Activated T-helper 1 cell treated with anti-CD3 and anti-CD28 coated beads, Interleukin-2, amount 50 U/mL, for 16 hours (primary cell): Measurements from ENCODE around the gene PHC2.

Experiments
- DNase-seq, 2 donors: peaks; one replicate each; pipeline ENCODE4 v3.0.0-alpha.2; 2020; ENCODE audit warnings: low read depth in 1 of 2, low spot score in 1 of 2

PHC2 gene

GRCh38 chr1:33370827-33371226 lies 60.1 kb downstream of the PHC2 start:
- no peak for DNase-seq

DNA sequence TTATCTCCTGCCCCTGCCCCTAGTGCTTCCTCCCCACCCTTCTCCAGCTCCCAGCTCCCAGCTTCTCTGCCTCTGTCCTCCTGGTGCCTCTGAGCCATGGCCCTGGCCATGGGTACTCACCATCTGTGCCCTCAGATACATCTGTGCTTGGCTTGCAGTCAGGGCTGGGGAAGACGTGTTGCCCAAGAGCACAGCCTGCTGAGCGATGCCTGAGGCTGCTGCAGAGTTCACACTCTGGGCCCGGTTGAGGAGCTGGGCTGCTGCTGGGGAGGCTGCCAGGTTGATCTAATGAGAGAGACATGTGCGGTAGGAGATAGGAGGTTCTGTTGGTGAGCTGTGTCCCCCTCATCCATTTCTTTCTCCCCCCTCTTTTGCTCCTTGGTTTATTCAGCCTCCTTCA lies 60.6 kb downstream of the PHC2 start:
- no peak for DNase-seq

- no peak for DNase-seq
These were observed 61.1 kb downstream of the PHC2 start for GRCh38 chr1:33369764-33370163.

GRCh38 chr1:33369081-33369480 lies 61.8 kb downstream of the PHC2 start:
- DNase-seq: no peak

DNA sequence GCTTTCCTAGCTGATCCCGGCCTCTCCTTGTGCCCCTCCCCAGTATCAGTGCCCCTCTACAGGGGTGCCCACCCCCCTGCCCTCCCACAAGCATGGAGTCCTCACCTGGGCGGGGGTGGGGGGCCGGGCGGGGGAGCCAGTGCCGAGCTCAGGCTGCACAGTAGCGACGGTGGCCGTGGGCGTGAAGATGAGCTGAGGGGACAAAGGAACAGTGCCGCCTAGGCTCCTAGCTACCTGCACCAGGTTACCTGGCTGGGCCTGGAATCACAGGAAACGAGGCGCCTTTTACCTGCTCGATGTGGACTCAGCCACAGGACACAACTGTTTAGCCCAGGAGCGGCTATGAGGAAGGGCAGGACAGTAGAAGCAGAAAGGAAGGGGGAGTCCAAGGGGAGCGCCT lies 62.5 kb downstream of the PHC2 start:
- DNase-seq: no peak

DNA sequence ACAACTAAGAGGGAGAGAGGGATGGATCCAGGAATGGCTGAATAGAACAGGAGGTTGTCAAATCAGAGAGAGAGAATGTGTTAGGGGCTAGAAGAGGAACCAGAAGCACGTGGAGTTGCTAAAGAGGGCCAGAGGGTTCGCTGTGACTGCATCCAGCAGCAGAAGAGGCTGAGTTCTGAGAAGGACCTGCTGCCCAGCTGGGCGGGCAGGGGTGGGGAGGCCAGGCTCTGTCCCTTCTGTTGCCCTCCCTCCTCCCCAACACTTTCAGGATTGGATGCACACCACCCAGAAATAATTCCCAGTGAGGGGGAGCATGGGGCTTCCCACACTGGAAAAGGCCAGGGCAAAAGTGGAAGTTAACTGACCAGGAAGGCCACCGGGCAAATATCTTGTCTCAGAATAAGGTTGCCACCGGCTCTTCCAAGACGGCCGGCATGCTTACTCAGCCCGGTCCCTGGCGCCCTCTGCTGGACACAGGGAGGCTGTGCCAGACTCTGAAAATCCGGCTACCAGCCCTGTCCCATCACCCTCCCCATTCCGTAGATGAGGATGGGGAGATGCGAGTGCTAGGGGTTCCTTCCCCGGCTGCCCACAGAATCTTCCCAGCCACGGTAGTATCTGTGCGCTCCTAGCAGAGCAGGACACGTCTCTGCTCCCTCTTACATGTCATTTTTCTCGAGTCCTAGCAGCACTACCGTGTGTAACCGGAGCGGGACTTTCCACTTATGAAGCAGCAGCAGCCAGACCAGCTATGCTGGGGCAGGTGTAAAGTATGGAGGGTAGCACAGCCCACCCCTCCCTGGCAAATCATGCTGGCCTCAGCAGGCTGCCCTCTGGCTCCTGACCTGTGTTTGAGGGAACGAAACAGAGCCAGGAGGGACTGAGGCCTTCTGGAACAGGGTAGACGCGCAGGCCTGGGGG lies 63.1 kb downstream of the PHC2 start:
- DNase-seq: peak; percentile 74 to 79

DNA sequence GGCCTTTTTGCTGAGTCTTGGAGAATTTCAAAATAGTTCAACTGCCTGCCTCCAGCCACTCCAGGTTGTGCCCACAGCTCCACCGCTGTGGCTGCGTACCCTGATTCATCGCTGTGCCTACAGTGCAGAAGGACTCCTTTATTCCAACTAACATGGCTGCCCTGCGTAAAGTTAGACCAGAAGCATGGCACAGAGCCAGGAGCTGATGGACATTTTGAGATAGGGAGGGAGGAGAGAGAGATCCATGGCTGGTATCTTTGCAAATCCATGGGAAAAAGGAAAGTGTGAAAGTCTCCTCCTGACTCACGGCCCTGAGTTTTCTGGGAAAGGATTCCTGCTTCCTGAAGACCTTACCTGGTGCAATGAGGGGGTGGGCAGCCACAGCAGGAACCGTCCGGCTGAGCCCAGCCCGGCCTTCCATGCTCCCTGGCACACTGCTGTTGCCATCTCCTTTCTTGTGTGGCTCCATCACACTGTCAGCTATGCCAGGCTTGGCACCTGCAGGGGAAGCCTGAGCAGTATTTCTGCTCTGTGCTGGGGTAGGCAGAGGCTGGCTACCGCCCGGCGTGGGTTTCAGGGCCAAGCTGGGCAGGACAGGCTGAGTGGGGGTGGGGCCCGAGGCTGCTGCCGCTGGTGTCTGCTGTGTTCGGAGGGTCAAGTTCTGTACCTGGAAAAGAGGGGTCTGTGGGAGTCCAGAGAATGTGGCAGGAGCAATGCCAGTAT lies 64.0 kb downstream of the PHC2 start:
- DNase-seq: no peak

- DNase-seq: no peak
These were observed 65.3 kb downstream of the PHC2 start for GRCh38 chr1:33365560-33365997.

- DNase-seq: no peak
These were observed 66.4 kb downstream of the PHC2 start for GRCh38 chr1:33364565-33364918.

- no peak for DNase-seq
These were observed 67.4 kb downstream of the PHC2 start for GRCh38 chr1:33363470-33363861.

- no peak for DNase-seq
These were observed 67.9 kb downstream of the PHC2 start for GRCh38 chr1:33363021-33363420.

DNA sequence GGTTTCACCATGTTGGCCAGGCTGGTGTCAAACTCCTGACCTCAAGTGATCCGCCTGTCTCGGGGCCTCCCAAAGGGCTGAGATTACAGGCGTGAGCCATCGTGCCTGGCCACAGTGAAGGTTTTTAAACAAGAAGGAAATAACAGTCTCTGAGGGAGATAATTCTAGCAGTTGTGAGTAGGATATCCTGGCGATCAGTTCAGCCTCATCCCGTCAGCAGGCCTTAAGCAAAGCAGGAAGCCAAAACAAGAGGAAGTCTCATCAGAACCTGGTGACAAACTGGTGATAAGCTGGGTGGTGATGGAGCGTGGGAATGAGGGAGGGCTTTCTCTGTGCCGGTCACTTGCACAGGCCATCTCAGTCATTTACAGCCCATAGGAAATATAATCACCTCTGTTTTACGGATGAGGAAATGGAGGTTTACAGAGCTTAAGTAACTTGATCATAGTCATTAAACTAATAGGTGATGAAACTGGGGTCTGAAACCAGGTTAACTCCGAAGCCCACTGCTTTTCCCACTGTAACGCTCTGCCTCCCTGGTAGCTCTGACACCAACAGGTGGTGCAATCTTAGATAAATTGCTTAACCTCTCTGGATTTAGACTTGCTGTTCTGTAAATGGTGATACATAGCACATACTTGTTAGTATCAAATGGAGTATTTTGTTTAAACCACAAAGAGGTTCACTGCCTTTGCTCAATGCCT lies 69.2 kb downstream of the PHC2 start:
- no peak for DNase-seq

- DNase-seq: no peak
These were observed 70.5 kb downstream of the PHC2 start for GRCh38 chr1:33360367-33360766.

DNA sequence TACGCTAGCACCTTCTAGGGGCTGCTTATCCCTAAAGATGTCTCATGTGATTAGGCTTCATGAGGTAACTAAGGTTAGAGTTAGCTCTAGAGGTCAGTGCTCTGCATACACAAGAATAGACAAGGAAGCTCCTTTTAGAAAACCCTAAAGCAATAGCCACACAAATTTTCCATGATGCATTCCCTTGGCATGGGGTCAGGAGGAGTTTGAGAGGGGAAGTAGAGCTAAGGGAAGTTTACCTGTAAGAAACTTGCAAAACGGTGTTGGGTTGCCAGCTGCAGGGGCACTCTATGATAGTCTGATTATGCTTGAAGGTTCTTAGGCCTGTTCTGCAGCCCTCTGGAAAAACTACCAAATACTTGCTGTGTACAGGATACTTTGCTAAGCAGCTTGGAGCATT lies 71.0 kb downstream of the PHC2 start:
- no peak for DNase-seq

- no peak for DNase-seq
These were observed 71.9 kb downstream of the PHC2 start for GRCh38 chr1:33358795-33359503.

- DNase-seq: no peak
These were observed 72.6 kb downstream of the PHC2 start for GRCh38 chr1:33358114-33358794.

- DNase-seq: no peak
These were observed 73.8 kb downstream of the PHC2 start for GRCh38 chr1:33357099-33357498.

DNA sequence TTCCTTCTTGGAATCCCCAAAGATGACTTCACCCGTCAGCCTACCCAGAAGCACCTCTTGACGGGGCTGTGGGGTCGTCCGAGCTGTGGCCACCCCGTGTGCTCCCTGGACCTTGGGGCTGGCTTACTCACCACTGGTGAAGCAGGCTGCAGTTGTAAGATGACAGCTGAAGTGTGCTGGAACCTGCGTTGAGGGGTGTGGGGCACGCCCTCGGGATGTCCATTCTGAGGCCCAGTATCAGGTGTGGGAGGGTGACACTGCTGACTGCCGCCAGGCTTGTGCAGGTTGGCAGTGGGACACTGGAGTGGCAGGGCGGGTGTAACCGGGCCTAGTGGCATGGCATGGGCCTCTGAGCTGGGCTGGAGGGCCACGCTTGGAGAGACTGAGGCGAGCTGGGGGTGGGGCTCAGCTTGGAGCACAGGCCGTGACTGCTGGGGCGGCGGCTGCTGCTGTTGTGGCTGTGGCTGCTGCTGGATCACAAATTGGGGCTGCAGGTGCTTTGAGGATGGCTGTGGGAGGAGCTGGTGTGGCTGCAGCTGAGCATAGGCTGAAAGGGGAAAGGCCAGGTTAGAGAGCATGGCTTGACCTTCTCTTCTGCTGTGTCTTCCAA lies 76.1 kb downstream of the PHC2 start:
- DNase-seq: no peak

GRCh38 chr1:33353531-33353930 lies 77.4 kb downstream of the PHC2 start:
- DNase-seq: no peak

GRCh38 chr1:33351281-33351660 lies 79.6 kb downstream of the PHC2 start:
- DNase-seq: no peak
